HL-60 (cell line): ENCODE measurements around the gene PRSS22.

Experiments
- DNase-seq, 2 experiments: peaks; one replicate each; pipeline ENCODE4 v3.0.0-alpha.2; 2010 to 2020; ENCODE audit warnings: low read depth in 1 of 2, low spot score in 1 of 2
- H3K27ac ChIP-seq: fragments of 250-450 bp; sonication (Bioruptor Pico); replicated peaks from 2 replicates; pipeline ENCODE4 v1.5.1; 2020; ENCODE audit warnings: mild to moderate bottlenecking, moderate library complexity
- H3K27me3 ChIP-seq: fragments of 250-450 bp; sonication (Bioruptor Pico); 2 replicates; pipeline ENCODE4 v1.5.1; 2021; ENCODE audit warnings: mild to moderate bottlenecking, moderate library complexity; ENCODE audit not compliant: insufficient read depth, poor library complexity, severe bottlenecking
- H3K4me3 ChIP-seq: replicated peaks from 2 replicates; pipeline ENCODE4 v1.5.1; 2011; ENCODE audit warnings: mild to moderate bottlenecking, control low read depth, low read length; ENCODE audit not compliant: insufficient read depth
- GABPA ChIP-seq: IDR thresholded peaks from 2 replicates; pipeline ENCODE4 v1.6.1; 2012; ENCODE audit warnings: low read depth
- POLR2AphosphoS5 ChIP-seq: IDR thresholded peaks from 2 replicates; pipeline ENCODE4 v1.6.1; 2012; ENCODE audit warnings: low read depth
- SPI1 ChIP-seq: IDR thresholded peaks from 2 replicates; pipeline ENCODE4 v1.6.1; 2012; ENCODE audit warnings: low read depth, mild to moderate bottlenecking, borderline replicate concordance
- TF ChIP-seq, protein P1 (sequence below): IDR thresholded peaks from one replicate; pipeline ENCODE4 v1.5.1; 2011; ENCODE audit warnings: low read length, control low read depth, inconsistent platforms; ENCODE audit not compliant: insufficient read depth
- TF ChIP-seq, protein P2 (sequence below): IDR thresholded peaks from 2 replicates; pipeline ENCODE4 v1.6.1; 2012; ENCODE audit warnings: low read depth; ENCODE audit not compliant: insufficient replicate concordance

Gene PRSS22

GRCh38 chr16:2811703-2812471, 46.1 kb downstream of the PRSS22 start:
- Histone ChIP-seq H3K27ac (no peak overlapping the region), H3K4me3 (no peak overlapping the region), H3K27me3 (no peaks in the 10 kb centered on the region)
- TF ChIP-seq, protein P1, sequence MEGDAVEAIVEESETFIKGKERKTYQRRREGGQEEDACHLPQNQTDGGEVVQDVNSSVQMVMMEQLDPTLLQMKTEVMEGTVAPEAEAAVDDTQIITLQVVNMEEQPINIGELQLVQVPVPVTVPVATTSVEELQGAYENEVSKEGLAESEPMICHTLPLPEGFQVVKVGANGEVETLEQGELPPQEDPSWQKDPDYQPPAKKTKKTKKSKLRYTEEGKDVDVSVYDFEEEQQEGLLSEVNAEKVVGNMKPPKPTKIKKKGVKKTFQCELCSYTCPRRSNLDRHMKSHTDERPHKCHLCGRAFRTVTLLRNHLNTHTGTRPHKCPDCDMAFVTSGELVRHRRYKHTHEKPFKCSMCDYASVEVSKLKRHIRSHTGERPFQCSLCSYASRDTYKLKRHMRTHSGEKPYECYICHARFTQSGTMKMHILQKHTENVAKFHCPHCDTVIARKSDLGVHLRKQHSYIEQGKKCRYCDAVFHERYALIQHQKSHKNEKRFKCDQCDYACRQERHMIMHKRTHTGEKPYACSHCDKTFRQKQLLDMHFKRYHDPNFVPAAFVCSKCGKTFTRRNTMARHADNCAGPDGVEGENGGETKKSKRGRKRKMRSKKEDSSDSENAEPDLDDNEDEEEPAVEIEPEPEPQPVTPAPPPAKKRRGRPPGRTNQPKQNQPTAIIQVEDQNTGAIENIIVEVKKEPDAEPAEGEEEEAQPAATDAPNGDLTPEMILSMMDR: no peak
- TF ChIP-seq GABPA: no peak
- no peak for TF ChIP-seq SPI1
- no peak for TF ChIP-seq POLR2AphosphoS5
- TF ChIP-seq, protein P2, sequence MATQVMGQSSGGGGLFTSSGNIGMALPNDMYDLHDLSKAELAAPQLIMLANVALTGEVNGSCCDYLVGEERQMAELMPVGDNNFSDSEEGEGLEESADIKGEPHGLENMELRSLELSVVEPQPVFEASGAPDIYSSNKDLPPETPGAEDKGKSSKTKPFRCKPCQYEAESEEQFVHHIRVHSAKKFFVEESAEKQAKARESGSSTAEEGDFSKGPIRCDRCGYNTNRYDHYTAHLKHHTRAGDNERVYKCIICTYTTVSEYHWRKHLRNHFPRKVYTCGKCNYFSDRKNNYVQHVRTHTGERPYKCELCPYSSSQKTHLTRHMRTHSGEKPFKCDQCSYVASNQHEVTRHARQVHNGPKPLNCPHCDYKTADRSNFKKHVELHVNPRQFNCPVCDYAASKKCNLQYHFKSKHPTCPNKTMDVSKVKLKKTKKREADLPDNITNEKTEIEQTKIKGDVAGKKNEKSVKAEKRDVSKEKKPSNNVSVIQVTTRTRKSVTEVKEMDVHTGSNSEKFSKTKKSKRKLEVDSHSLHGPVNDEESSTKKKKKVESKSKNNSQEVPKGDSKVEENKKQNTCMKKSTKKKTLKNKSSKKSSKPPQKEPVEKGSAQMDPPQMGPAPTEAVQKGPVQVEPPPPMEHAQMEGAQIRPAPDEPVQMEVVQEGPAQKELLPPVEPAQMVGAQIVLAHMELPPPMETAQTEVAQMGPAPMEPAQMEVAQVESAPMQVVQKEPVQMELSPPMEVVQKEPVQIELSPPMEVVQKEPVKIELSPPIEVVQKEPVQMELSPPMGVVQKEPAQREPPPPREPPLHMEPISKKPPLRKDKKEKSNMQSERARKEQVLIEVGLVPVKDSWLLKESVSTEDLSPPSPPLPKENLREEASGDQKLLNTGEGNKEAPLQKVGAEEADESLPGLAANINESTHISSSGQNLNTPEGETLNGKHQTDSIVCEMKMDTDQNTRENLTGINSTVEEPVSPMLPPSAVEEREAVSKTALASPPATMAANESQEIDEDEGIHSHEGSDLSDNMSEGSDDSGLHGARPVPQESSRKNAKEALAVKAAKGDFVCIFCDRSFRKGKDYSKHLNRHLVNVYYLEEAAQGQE: no peak
- no peak for DNase-seq

DNA sequence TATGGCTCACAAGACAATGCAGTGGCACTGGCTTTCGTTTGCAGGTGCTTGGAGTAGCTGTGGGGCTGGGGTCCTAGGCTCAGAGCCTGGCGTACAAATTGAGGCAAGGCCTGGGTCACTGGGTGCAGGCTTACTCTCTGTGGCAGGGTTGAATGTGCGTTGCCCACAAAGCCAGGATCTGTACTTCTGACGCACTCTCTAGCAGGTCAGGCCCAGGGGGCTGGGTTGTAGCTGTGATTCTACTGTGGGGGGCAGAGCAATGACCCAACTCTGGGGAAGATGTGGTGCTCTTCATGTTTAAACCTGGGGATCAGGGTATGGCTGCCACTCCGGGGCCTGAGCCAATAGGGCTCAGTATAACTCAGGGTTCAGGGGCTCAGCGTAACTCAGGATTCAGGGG, 47.3 kb downstream of the PRSS22 start:
- TF ChIP-seq POLR2AphosphoS5 (no peak), GABPA (no peak), SPI1 (no peak)
- TF ChIP-seq, protein P1: no peak
- DNase-seq: no peak

GRCh38 chr16:2809149-2809760, 48.7 kb downstream of the PRSS22 start:
- no peak for TF ChIP-seq SPI1
- TF ChIP-seq GABPA: no peak
- TF ChIP-seq POLR2AphosphoS5: no peak
- TF ChIP-seq, protein P2: no peak
- TF ChIP-seq, protein P1: no peak
- DNase-seq: no peak
- Histone ChIP-seq H3K27ac (no peak overlapping the region), H3K27me3 (no peaks in the 10 kb centered on the region), H3K4me3 (no peak overlapping the region)

More for the DNA sequence above, 47.3 kb downstream of the PRSS22 start:
- Histone ChIP-seq H3K27me3 (no peaks in the 10 kb centered on the region), H3K27ac (no peak overlapping the region), H3K4me3 (no peak overlapping the region)
